Small intestine (tissue), 7 donors: Measurements from ENCODE around the gene SPTBN4. TPM values are rescaled to one million over a fixed set of nuclear protein-coding genes. Genes with fewer than 3 reads are reported as not detected.

ENCODE experiments used
- DNase-seq, 2 donors: peaks; one replicate each; pipeline versions ENCODE4 v3.0.0 to v3.0.0-alpha.2; 2013
- FAIRE-seq: peaks from 2 replicates; lab custom pipeline; 2012; peaks lifted over from hg19 to GRCh38; lab: Jason Lieb, UNC
- H3K27ac ChIP-seq, 3 donors: one replicate each; pipeline ENCODE4 v1.5.1; 2013; ENCODE audit warnings: low read length in 2 of 3, mild to moderate bottlenecking in 2 of 3, control low read depth in 1 of 3, inconsistent platforms in 1 of 3, low read depth in 1 of 3, moderate library complexity in 1 of 3
- H3K27me3 ChIP-seq, 3 donors: one replicate each; pipeline ENCODE4 v1.6.1; 2013; ENCODE audit warnings: low read length in 3 of 3, inconsistent platforms in 1 of 3; ENCODE audit not compliant: control insufficient read depth in 3 of 3, insufficient read depth in 3 of 3
- H3K36me3 ChIP-seq, 3 donors: one replicate each; pipeline ENCODE4 v1.6.1; 2013; ENCODE audit warnings: low read length in 3 of 3, inconsistent platforms in 1 of 3, low read depth in 1 of 3, mild to moderate bottlenecking in 1 of 3, moderate library complexity in 1 of 3; ENCODE audit not compliant: control insufficient read depth in 3 of 3, insufficient read depth in 2 of 3
- H3K4me1 ChIP-seq, 3 donors: one replicate each; pipeline ENCODE4 v1.6.1; 2013; ENCODE audit warnings: low read length in 2 of 3, inconsistent platforms in 1 of 3, low read depth in 1 of 3, mild to moderate bottlenecking in 1 of 3, moderate library complexity in 1 of 3; ENCODE audit not compliant: control insufficient read depth in 3 of 3, insufficient read depth in 2 of 3
- H3K4me3 ChIP-seq, 3 donors: one replicate each; pipeline ENCODE4 v1.5.1; 2013; ENCODE audit warnings: low read length in 3 of 3, control low read depth in 1 of 3, inconsistent platforms in 1 of 3, low read depth in 1 of 3, mild to moderate bottlenecking in 1 of 3, moderate library complexity in 1 of 3
- H3K9me3 ChIP-seq, 2 donors: one replicate each; pipeline ENCODE4 v1.6.1; 2013; ENCODE audit warnings: low read depth in 1 of 2, low read length in 1 of 2; ENCODE audit not compliant: control insufficient read depth in 2 of 2, insufficient read depth in 1 of 2
- WGBS, 3 donors: extraction: QIAGEN DNeasy Blood & Tissue Kit; methylation state at CpG; one replicate each; pipeline ENCODE4 v1.1.7; 2013; 5-methylcytosine and 5-hydroxymethylcytosine counted together
- polyA plus RNA-seq, 4 donors: library from polyadenylated mRNA; stranded (reverse) in 3 of 4; unstranded in 1 of 4; fragments of 200-250 nt in 3 of 4; fragments of 120-200 nt in 1 of 4; gene quantifications; one replicate each; pipeline versions ENCODE4 v1.2.1 to v1.2.3, GENCODE V29; 2013
- donor health status: healthy with polysubstance abuse.
- donor health status: control.
- donor health status: control.
- donor health status: Bipolar disorder and iron deficiency.
- donor health status: healthy.

The SPTBN4 gene
- polyA plus RNA-seq, 4 donors = 1.1 to 2.0 (median 1.8) TPM; not detected in 1

GRCh38 chr19:40465025-40465556 is 1.7 kb upstream of the SPTBN4 start:
- peak in 1 of 2 donors; percentile 68 for DNase-seq
- H3K4me1 ChIP-seq = peaks cover 0 to 27% (median 3%) of the 10 kb centered on the region in 3 donors
- peaks cover 0 to 18% (median 0%) of the 10 kb centered on the region in 3 donors for H3K27me3 ChIP-seq
- H3K9me3 ChIP-seq = no peaks in the 10 kb centered on the region
- no peak for FAIRE-seq
- H3K4me3 ChIP-seq = peak overlapping the region; percentile 57 to 79 (median 65)
- peak overlapping the region; percentile 82 to 94 (median 93) for H3K27ac ChIP-seq
- H3K36me3 ChIP-seq = peaks cover 0 to 5% (median 0%) of the 10 kb centered on the region in 3 donors
- 9 to 12% (median 10%) methylated on average over 11 of the region's 11 CpGs for WGBS, 3 donors

- DNase-seq = peak; percentile 100
- Histone ChIP-seq H3K4me1 (peaks cover 0 to 27% (median 3%) of the 10 kb centered on the region in 3 donors), H3K4me3 (peak within 1 kb of the TSS; percentile 57 to 79 (median 65)), H3K9me3 (no peaks in the 10 kb centered on the region), H3K27ac (peak within 1 kb of the TSS; percentile 82 to 94 (median 93)), H3K27me3 (peaks cover 0 to 18% (median 0%) of the 10 kb centered on the region in 3 donors), H3K36me3 (peaks cover 0 to 5% (median 0%) of the 10 kb centered on the region in 3 donors)
- FAIRE-seq = no peak
- WGBS, 3 donors = 0% methylated on average over 35 to 54 of the region's 54 CpGs
Measured at GRCh38 chr19:40465557-40466218, 1.1 kb upstream of the SPTBN4 start, which contains the start of gene BLVRB. Gene BLVRB, minus strand, starts transcription at chr19:40465745. Its CDS starts 57 bp downstream, at chr19:40465688.

- no peak for DNase-seq
- Histone ChIP-seq H3K4me3 (peak overlapping the region in 2 of 3 donors; percentile 27 to 46), H3K9me3 (no peaks in the 10 kb centered on the region), H3K36me3 (peaks cover 0 to 3% (median 0%) of the 10 kb centered on the region in 3 donors), H3K4me1 (peaks cover 0 to 27% (median 3%) of the 10 kb centered on the region in 3 donors), H3K27ac (peak overlapping the region; percentile 31 to 57 (median 39)), H3K27me3 (peaks cover 0 to 18% (median 0%) of the 10 kb centered on the region in 3 donors)
- no peak for FAIRE-seq
- 4 to 12% (median 7%) methylated on average over 40 to 48 of the region's 48 CpGs for WGBS, 3 donors
Measured at GRCh38 chr19:40466219-40466984, 399 bp upstream of the SPTBN4 start.

GRCh38 chr19:40469011-40469410 is 2.2 kb downstream of the SPTBN4 start:
- H3K4me1 ChIP-seq = peaks cover 0 to 23% (median 3%) of the 10 kb centered on the region in 3 donors
- H3K9me3 ChIP-seq = no peaks in the 10 kb centered on the region
- H3K4me3 ChIP-seq = no peak overlapping the region
- DNase-seq = no peak
- H3K27me3 ChIP-seq = peaks cover 0 to 18% (median 0%) of the 10 kb centered on the region in 3 donors
- no peak for FAIRE-seq
- no peaks in the 10 kb centered on the region for H3K36me3 ChIP-seq
- 92 to 94% (median 92%) methylated on average over 6 of the region's 6 CpGs for WGBS, 3 donors
- H3K27ac ChIP-seq = no peak overlapping the region

DNA sequence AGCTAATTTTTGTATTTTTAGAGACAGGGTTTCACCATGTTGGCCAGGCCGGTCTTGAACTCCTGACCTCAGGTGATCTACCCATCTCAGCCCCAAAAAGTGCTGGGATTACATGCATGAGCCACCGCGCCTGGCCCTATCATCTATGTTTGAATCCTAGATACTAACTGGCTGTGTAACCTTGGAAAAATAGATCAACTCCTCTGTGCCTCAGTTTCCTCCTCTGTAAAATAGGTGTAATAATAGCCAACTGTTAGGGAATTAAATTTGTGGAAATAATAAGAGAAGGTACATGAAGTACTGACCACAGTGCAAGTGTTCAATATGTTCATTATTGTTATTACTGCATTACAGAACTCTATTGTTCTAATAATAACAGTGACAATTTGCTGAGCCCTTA is 4.3 kb downstream of the SPTBN4 start:
- H3K9me3 ChIP-seq = no peaks in the 10 kb centered on the region
- no peaks in the 10 kb centered on the region for H3K36me3 ChIP-seq
- H3K4me1 ChIP-seq = peaks cover 0 to 10% (median 0%) of the 10 kb centered on the region in 3 donors
- no peak for DNase-seq
- H3K27me3 ChIP-seq = peaks cover 0 to 17% (median 0%) of the 10 kb centered on the region in 3 donors
- FAIRE-seq = no peak
- H3K4me3 ChIP-seq = no peak overlapping the region
- H3K27ac ChIP-seq = no peak overlapping the region
- 97 to 99% (median 99%) methylated on average over 3 of the region's 3 CpGs for WGBS, 3 donors

GRCh38 chr19:40472516-40472915 is 5.7 kb downstream of the SPTBN4 start:
- no peaks in the 10 kb centered on the region for H3K9me3 ChIP-seq
- H3K4me3 ChIP-seq = no peak overlapping the region

DNA sequence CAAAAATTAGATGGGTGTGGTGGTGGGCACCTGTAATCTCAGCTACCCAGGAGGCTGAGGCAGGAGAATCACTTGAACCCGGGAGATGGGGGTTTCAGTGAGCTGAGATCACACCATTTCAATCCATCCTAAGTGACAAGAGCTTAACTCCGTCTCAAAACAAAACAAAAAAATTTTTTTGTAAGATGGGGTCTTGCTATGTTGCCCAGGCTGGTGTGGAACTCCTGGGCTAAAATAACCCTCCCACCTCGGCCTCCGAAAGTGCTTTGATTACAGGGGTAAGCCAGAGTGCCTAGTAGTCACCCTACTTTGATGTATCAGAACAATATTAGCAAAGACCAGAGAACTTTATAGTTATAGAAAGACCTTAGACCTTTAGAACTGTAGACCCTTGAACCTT is 7.9 kb downstream of the SPTBN4 start:
- WGBS, 3 donors = 81 to 89% (median 84%) methylated on average over 4 of the region's 4 CpGs
- Histone ChIP-seq H3K4me1 (no peaks in the 10 kb centered on the region), H3K4me3 (no peak overlapping the region), H3K36me3 (no peaks in the 10 kb centered on the region), H3K9me3 (no peaks in the 10 kb centered on the region), H3K27me3 (no peaks in the 10 kb centered on the region), H3K27ac (no peak overlapping the region)
- FAIRE-seq = no peak
- no peak for DNase-seq

More at GRCh38 chr19:40472516-40472915, 5.7 kb downstream of the SPTBN4 start:
- no peak overlapping the region for H3K27ac ChIP-seq
- no peak for DNase-seq
- FAIRE-seq = no peak
- H3K4me1 ChIP-seq = no peaks in the 10 kb centered on the region
- WGBS, 3 donors = 91 to 96% (median 95%) methylated on average over 13 of the region's 13 CpGs
- H3K27me3 ChIP-seq = peaks cover 0 to 6% (median 0%) of the 10 kb centered on the region in 3 donors
- H3K36me3 ChIP-seq = no peaks in the 10 kb centered on the region
